GM19035 (cell line): Measurements from ENCODE around the gene CMSS1.
"Not testable (repeated sequence)": the region's sequence is repeated elsewhere in the genome, so short reads cannot be mapped to it uniquely, and the experiment has no call there.

Source experiments
- ATAC-seq: cut with Tn5 transposase; IDR thresholded peaks from one replicate; pipeline ENCODE4 v1.9.1; 2021; ENCODE audit not compliant: unreplicated experiment

Gene CMSS1

DNA sequence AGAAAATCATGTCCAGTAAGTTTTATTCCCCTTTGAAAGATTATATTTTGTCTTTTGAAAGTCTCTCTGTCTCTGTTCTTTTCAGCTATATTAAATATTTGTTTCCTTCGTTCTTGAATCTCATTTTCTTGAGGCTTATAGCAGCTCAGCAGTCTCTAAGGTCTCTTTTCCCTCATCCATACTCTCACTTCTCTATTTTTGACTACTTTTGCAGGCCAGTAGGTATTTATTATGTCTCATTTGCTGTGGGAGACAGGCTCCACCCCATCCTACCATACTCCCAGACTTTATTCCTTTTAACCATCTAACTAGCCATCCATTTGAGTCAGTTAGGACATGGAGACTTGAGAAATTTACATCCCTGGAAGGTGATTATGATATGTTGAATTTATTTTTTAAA lies 225.6 kb downstream of the CMSS1 start:
- no peak for ATAC-seq

DNA sequence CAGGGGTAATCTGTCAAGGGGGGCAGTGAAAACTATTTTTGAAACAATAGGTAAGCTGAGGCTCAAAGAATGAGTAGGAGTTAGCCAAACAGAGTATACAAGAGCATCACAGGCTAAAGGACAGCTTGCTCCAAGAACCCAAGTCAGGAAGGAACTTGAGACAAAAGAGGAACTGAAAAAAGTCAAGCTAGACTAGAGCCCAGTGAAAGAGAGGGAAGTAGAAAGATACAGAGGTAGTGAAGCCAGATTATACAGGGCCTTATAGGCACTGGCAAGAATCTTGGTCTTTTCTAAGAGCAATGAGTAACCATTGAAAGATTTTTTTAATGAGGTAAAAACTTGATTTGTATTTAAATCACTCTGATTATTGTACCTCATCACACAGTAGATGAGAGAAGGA lies 226.7 kb downstream of the CMSS1 start:
- peak; percentile 76 for ATAC-seq

GRCh38 chr3:100045696-100046095 lies 228.0 kb downstream of the CMSS1 start:
- ATAC-seq = no peak

GRCh38 chr3:100046986-100047385 lies 229.3 kb downstream of the CMSS1 start:
- no peak for ATAC-seq

- ATAC-seq = peak; percentile 83
Measured at GRCh38 chr3:100047455-100048141, 229.9 kb downstream of the CMSS1 start.

DNA sequence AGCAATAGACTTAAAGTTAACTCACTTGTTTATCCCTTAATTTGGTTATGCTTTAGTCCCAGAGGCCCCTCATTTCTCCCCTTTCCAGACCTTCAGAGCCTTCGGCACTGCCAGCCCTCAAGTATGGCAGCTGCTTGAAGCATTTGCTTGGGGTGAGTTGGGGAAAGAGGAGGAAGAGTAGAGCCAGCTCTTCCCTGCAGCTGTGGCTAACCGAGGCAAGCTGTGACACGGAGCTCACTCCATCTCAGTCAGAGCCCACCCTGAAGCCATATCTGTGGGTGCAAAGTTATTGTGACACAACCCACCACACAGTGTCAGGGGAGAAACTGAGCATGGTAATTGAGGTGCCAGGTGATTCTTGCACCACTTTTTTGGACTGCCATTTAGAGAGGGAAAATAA lies 230.6 kb downstream of the CMSS1 start:
- no peak for ATAC-seq

GRCh38 chr3:100051513-100051912 lies 233.9 kb downstream of the CMSS1 start:
- ATAC-seq = not testable (repeated sequence)

GRCh38 chr3:100053951-100054620 lies 236.4 kb downstream of the CMSS1 start:
- ATAC-seq = no peak

DNA sequence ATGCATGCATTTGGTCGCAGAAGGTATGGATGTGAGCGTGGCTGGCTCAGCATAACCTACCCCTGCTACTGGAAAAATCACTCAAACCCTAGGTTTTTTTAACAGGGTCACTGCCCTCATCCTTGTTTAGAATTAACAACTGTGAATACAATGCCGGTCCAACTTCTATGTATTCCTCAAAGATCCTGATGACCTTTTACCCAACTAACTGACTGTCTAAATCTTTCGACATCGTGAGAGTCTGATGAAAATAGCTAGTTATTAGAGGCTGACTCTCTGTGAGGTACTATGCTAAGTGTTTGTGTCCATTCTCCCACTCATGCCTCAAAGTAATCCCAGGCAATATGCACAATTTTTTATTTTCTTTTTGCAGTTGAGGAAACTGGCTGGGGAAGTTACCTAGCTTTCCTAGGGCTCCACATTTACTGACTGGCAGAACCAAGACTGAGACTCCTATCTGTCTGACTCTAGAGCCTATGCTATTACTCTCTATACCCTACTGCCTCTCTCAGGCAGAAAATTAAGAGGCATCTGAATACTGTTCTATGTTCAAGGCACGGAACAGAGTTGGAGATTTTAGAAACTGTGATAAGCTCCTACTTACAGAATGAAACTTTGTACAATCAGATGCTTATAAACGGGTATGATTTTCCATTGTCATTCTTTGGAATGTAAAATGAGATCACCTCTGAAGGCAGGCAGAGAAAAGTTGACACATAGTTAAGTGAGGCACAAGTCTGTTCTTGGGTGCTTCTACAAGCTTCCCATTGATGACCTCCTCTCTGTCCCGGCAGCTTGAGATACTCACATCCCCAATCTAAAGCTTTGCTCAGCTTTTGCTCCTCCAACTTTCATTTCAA lies 240.3 kb downstream of the CMSS1 start:
- no peak for ATAC-seq

DNA sequence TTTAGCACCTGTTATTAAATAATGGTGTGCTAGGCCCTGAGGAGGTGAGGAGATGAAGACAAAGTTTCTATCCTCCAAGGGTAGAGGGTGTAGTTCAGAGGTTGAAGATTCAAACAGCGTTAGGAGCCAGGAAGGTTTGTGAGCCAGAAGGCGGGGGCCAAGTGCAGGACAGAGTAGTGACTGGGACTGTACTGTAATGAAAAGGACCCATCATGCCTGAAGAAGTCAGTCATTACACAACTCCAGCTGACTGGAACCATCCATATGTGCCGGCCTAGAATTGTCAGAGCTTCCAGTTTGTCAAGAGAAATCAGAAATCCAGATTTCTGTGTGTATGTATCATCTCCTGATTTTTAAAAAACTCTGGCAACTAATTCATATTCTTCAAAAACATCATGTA lies 241.8 kb downstream of the CMSS1 start:
- no peak for ATAC-seq

DNA sequence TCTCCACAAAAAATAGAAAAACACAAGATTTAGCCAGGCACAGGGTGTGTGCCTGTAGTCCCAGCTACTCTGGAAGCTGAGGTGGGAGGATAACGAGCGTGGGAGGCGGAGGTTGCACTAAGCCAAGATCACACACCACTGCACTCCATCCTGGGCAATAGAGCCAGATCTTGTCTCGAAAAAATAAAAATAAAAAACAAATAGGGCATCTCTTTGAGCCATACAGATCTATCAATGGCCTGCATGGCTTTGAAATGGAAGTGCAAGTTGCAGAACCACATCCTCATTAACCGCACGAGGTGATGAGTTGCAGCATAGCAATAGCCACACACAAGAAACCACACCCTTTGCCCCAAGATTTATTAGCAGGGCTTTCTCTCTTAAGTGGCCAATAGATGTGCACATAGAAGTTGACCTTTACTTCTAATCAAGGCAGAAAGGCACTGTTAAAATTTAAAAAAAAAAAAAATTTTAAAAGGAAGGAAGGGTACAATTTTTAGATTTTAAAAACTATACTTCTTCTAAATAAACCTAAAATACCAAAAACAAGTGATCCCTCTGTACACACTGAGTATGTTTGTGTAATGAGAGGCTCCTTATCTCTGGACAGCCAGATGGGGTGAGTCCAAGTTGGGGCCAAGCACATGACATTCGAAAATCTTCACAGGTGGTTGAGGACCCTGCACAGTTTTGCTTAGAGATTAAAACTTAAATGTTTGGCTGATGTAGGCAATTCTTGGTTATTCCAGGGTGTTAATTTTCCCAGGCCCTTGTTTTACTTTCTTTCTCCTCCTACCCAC lies 243.2 kb downstream of the CMSS1 start:
- ATAC-seq = peak; percentile 64

- no peak for ATAC-seq
Measured at GRCh38 chr3:100062665-100063064, 245.0 kb downstream of the CMSS1 start.

DNA sequence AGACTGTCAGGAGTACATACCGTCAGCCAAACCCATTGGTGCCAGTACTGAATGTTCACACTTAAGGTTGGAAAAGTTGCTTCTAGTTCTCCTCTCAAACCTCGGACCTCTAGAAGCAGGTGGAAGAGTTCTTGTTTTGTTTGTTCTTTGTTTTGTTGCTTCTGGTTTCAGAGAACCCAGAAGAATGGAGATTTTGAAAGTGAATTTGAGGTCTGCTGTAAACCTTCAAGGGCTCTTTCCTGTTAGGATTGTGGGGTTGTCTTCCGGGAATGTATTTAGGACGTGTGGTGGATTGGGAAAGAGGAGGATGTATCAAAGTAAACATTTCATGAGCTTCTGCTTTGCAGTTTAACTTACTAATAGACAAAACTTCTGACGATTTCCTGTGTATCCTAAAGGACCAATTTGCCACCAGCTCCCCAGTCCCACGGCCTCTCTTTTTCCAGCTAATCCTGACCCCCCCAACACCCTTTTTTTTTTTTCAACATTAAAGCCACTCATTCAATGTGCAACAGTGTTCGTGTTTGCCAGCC lies 246.3 kb downstream of the CMSS1 start:
- ATAC-seq = no peak

- no peak for ATAC-seq
Measured at GRCh38 chr3:100067589-100067988, 249.9 kb downstream of the CMSS1 start.

GRCh38 chr3:100068826-100069225 lies 251.2 kb downstream of the CMSS1 start:
- peak; percentile 79 for ATAC-seq

DNA sequence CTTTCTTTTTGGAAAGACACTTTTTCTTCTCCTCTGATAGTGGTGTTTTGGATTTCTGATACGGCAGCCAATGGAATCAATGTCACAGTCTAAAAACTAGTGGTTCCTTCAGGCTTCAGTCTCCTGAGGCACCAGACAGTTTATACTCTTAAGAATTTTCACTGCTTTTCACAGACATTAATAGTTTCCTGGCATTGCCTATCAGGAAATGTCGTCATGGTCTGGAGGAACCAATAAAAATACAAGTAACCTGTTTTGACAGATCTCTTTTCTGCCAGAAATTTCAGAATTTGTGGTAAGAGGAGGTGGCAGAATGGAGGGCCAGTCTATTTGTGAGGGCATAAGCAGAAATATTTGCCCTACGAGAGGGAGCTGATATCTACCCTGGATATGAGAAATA lies 251.8 kb downstream of the CMSS1 start:
- ATAC-seq = no peak

GRCh38 chr3:100072326-100073048 lies 254.8 kb downstream of the CMSS1 start:
- ATAC-seq = peak; percentile 40

- no peak for ATAC-seq
Measured at GRCh38 chr3:100073049-100073713, 255.5 kb downstream of the CMSS1 start.

DNA sequence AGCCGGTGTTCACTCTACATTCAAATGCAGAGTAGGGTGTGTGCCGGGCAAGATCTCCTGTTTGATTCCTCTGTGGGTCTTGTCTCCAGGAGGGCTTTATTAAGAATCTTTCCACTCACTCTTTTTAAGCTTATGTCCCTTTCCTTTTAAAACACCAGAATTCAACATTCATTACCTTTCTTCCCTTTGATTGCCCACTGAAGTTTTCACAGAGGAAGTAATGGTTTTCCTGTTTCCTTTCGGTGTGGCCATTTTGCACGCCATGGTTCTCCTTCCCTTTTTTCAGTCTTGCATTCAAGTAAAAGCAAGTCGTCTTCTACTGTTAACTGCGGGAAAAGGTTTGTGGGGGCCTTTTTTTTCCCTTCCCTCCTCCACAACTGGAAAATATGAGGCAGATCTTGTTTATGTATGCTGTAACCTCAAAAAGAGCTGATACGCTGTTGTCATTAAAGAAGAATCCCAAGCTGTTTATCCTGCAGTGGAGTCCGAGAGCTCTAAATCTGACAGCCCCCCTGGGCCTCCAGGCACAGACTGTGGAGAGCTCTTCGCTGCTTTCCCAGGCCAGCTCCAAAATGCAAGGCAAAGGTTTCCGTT lies 256.1 kb downstream of the CMSS1 start:
- no peak for ATAC-seq
